ENCODE data around the gene DMBT1.

Gene DMBT1

GRCh38 chr10:122558452-122558851 is 2.1 kb upstream of the DMBT1 start:
- Histone ChIP-seq H3K4me3 (ENCODE audit: insufficient read depth, low read depth, low read length) (no peak overlapping the region), H3K4me1 (ENCODE audit: control insufficient read depth, insufficient read depth, low read length) (no peaks in the 10 kb centered on the region), H3K27ac (ENCODE audit: insufficient read depth, low read depth, low read length, poor library complexity, severe bottlenecking) (no peak overlapping the region), H3K27me3 (ENCODE audit: control insufficient read depth, insufficient read depth, low read length, poor library complexity, severe bottlenecking) (no peaks in the 10 kb centered on the region), H3K9me3 (ENCODE audit: control insufficient read depth, low read length) (no peaks in the 10 kb centered on the region), H3K36me3 (ENCODE audit: control insufficient read depth, insufficient read depth, low read length) (no peaks in the 10 kb centered on the region)
- WGBS, 2 experiments = 95 to 97% methylated on average over 5 of the region's 5 CpGs

- no peaks in the 10 kb centered on the region for H3K4me1 ChIP-seq (ENCODE audit: control insufficient read depth, insufficient read depth, low read length)
- H3K4me3 ChIP-seq (ENCODE audit: insufficient read depth, low read depth, low read length) = no peak overlapping the region
- H3K9me3 ChIP-seq (ENCODE audit: control insufficient read depth, low read length) = no peaks in the 10 kb centered on the region
- H3K36me3 ChIP-seq (ENCODE audit: control insufficient read depth, insufficient read depth, low read length) = no peaks in the 10 kb centered on the region
- H3K27ac ChIP-seq (ENCODE audit: insufficient read depth, low read depth, low read length, poor library complexity, severe bottlenecking) = no peak overlapping the region
- WGBS, 2 experiments = 90 to 92% methylated on average over 2 of the region's 2 CpGs
- no peaks in the 10 kb centered on the region for H3K27me3 ChIP-seq (ENCODE audit: control insufficient read depth, insufficient read depth, low read length, poor library complexity, severe bottlenecking)
Measured at GRCh38 chr10:122559228-122559627, 1.3 kb upstream of the DMBT1 start.

- Histone ChIP-seq H3K4me3 (ENCODE audit: insufficient read depth, low read depth, low read length) (no peak overlapping the region), H3K27me3 (ENCODE audit: control insufficient read depth, insufficient read depth, low read length, poor library complexity, severe bottlenecking) (no peaks in the 10 kb centered on the region)
Measured at GRCh38 chr10:122561212-122561611, 658 bp downstream of the DMBT1 start.

GRCh38 chr10:122561792-122562191 is 1.2 kb downstream of the DMBT1 start:
- H3K4me3 ChIP-seq (ENCODE audit: insufficient read depth, low read depth, low read length) = no peak overlapping the region
- H3K36me3 ChIP-seq (ENCODE audit: control insufficient read depth, insufficient read depth, low read length) = no peaks in the 10 kb centered on the region
- H3K9me3 ChIP-seq (ENCODE audit: control insufficient read depth, low read length) = no peaks in the 10 kb centered on the region
- H3K4me1 ChIP-seq (ENCODE audit: control insufficient read depth, insufficient read depth, low read length) = no peaks in the 10 kb centered on the region
- H3K27me3 ChIP-seq (ENCODE audit: control insufficient read depth, insufficient read depth, low read length, poor library complexity, severe bottlenecking) = no peaks in the 10 kb centered on the region
- no peak overlapping the region for H3K27ac ChIP-seq (ENCODE audit: insufficient read depth, low read depth, low read length, poor library complexity, severe bottlenecking)

More at GRCh38 chr10:122561212-122561611, 658 bp downstream of the DMBT1 start:
- Histone ChIP-seq H3K27ac (ENCODE audit: insufficient read depth, low read depth, low read length, poor library complexity, severe bottlenecking) (no peak overlapping the region), H3K36me3 (ENCODE audit: control insufficient read depth, insufficient read depth, low read length) (no peaks in the 10 kb centered on the region), H3K4me1 (ENCODE audit: control insufficient read depth, insufficient read depth, low read length) (no peaks in the 10 kb centered on the region), H3K9me3 (ENCODE audit: control insufficient read depth, low read length) (no peaks in the 10 kb centered on the region)
- WGBS, 2 experiments = 78 to 81% methylated on average over 6 of the region's 6 CpGs

GRCh38 chr10:122564980-122565379 is 4.4 kb downstream of the DMBT1 start:
- Histone ChIP-seq H3K27ac (ENCODE audit: insufficient read depth, low read depth, low read length, poor library complexity, severe bottlenecking) (no peak overlapping the region), H3K4me3 (ENCODE audit: insufficient read depth, low read depth, low read length) (no peak overlapping the region)

GRCh38 chr10:122565766-122566206 is 5.2 kb downstream of the DMBT1 start:
- H3K27me3 ChIP-seq (ENCODE audit: control insufficient read depth, insufficient read depth, low read length, poor library complexity, severe bottlenecking) = no peaks in the 10 kb centered on the region
- H3K4me3 ChIP-seq (ENCODE audit: insufficient read depth, low read depth, low read length) = no peak overlapping the region
- H3K36me3 ChIP-seq (ENCODE audit: control insufficient read depth, insufficient read depth, low read length) = no peaks in the 10 kb centered on the region
- no peak overlapping the region for H3K27ac ChIP-seq (ENCODE audit: insufficient read depth, low read depth, low read length, poor library complexity, severe bottlenecking)
- no peaks in the 10 kb centered on the region for H3K4me1 ChIP-seq (ENCODE audit: control insufficient read depth, insufficient read depth, low read length)
- H3K9me3 ChIP-seq (ENCODE audit: control insufficient read depth, low read length) = no peaks in the 10 kb centered on the region
- WGBS, 2 experiments = 42 to 49% methylated on average over 13 of the region's 13 CpGs

More at GRCh38 chr10:122564980-122565379, 4.4 kb downstream of the DMBT1 start:
- Histone ChIP-seq H3K36me3 (ENCODE audit: control insufficient read depth, insufficient read depth, low read length) (no peaks in the 10 kb centered on the region), H3K27me3 (ENCODE audit: control insufficient read depth, insufficient read depth, low read length, poor library complexity, severe bottlenecking) (no peaks in the 10 kb centered on the region), H3K9me3 (ENCODE audit: control insufficient read depth, low read length) (no peaks in the 10 kb centered on the region), H3K4me1 (ENCODE audit: control insufficient read depth, insufficient read depth, low read length) (no peaks in the 10 kb centered on the region)

GRCh38 chr10:122566632-122567031 is 6.1 kb downstream of the DMBT1 start:
- H3K9me3 ChIP-seq (ENCODE audit: control insufficient read depth, low read length) = no peaks in the 10 kb centered on the region
- 93 to 94% methylated on average over 1 of the region's 1 CpG for WGBS, 2 experiments
- no peaks in the 10 kb centered on the region for H3K27me3 ChIP-seq (ENCODE audit: control insufficient read depth, insufficient read depth, low read length, poor library complexity, severe bottlenecking)
- no peak overlapping the region for H3K4me3 ChIP-seq (ENCODE audit: insufficient read depth, low read depth, low read length)
- no peaks in the 10 kb centered on the region for H3K36me3 ChIP-seq (ENCODE audit: control insufficient read depth, insufficient read depth, low read length)
- no peak overlapping the region for H3K27ac ChIP-seq (ENCODE audit: insufficient read depth, low read depth, low read length, poor library complexity, severe bottlenecking)
- no peaks in the 10 kb centered on the region for H3K4me1 ChIP-seq (ENCODE audit: control insufficient read depth, insufficient read depth, low read length)

GRCh38 chr10:122567056-122567660 is 6.6 kb downstream of the DMBT1 start:
- Histone ChIP-seq H3K27ac (ENCODE audit: insufficient read depth, low read depth, low read length, poor library complexity, severe bottlenecking) (no peak overlapping the region), H3K9me3 (ENCODE audit: control insufficient read depth, low read length) (no peaks in the 10 kb centered on the region), H3K36me3 (ENCODE audit: control insufficient read depth, insufficient read depth, low read length) (no peaks in the 10 kb centered on the region), H3K27me3 (ENCODE audit: control insufficient read depth, insufficient read depth, low read length, poor library complexity, severe bottlenecking) (no peaks in the 10 kb centered on the region), H3K4me3 (ENCODE audit: insufficient read depth, low read depth, low read length) (no peak overlapping the region), H3K4me1 (ENCODE audit: control insufficient read depth, insufficient read depth, low read length) (no peaks in the 10 kb centered on the region)
- WGBS, 2 experiments = 62 to 69% methylated on average over 5 of the region's 5 CpGs

GRCh38 chr10:122568551-122568950 is 8.0 kb downstream of the DMBT1 start:
- 91 to 93% methylated on average over 8 of the region's 8 CpGs for WGBS, 2 experiments
- H3K9me3 ChIP-seq (ENCODE audit: control insufficient read depth, low read length) = no peaks in the 10 kb centered on the region

GRCh38 chr10:122570920-122571319 is 10.4 kb downstream of the DMBT1 start:
- WGBS, 2 experiments = 86 to 90% methylated on average over 6 of the region's 6 CpGs
- H3K27ac ChIP-seq (ENCODE audit: insufficient read depth, low read depth, low read length, poor library complexity, severe bottlenecking) = no peak overlapping the region

More at GRCh38 chr10:122568551-122568950, 8.0 kb downstream of the DMBT1 start:
- Histone ChIP-seq H3K27me3 (ENCODE audit: control insufficient read depth, insufficient read depth, low read length, poor library complexity, severe bottlenecking) (no peaks in the 10 kb centered on the region), H3K4me3 (ENCODE audit: insufficient read depth, low read depth, low read length) (no peak overlapping the region), H3K4me1 (ENCODE audit: control insufficient read depth, insufficient read depth, low read length) (no peaks in the 10 kb centered on the region), H3K36me3 (ENCODE audit: control insufficient read depth, insufficient read depth, low read length) (no peaks in the 10 kb centered on the region), H3K27ac (ENCODE audit: insufficient read depth, low read depth, low read length, poor library complexity, severe bottlenecking) (no peak overlapping the region)

GRCh38 chr10:122571892-122572291 is 11.3 kb downstream of the DMBT1 start:
- WGBS, 2 experiments = 81% methylated on average over 3 of the region's 3 CpGs
- H3K4me3 ChIP-seq (ENCODE audit: insufficient read depth, low read depth, low read length) = no peak overlapping the region

More at GRCh38 chr10:122570920-122571319, 10.4 kb downstream of the DMBT1 start:
- Histone ChIP-seq H3K9me3 (ENCODE audit: control insufficient read depth, low read length) (no peaks in the 10 kb centered on the region), H3K27me3 (ENCODE audit: control insufficient read depth, insufficient read depth, low read length, poor library complexity, severe bottlenecking) (no peaks in the 10 kb centered on the region), H3K36me3 (ENCODE audit: control insufficient read depth, insufficient read depth, low read length) (no peaks in the 10 kb centered on the region), H3K4me1 (ENCODE audit: control insufficient read depth, insufficient read depth, low read length) (no peaks in the 10 kb centered on the region), H3K4me3 (ENCODE audit: insufficient read depth, low read depth, low read length) (no peak overlapping the region)

More at GRCh38 chr10:122571892-122572291, 11.3 kb downstream of the DMBT1 start:
- Histone ChIP-seq H3K9me3 (ENCODE audit: control insufficient read depth, low read length) (no peaks in the 10 kb centered on the region), H3K27me3 (ENCODE audit: control insufficient read depth, insufficient read depth, low read length, poor library complexity, severe bottlenecking) (no peaks in the 10 kb centered on the region), H3K36me3 (ENCODE audit: control insufficient read depth, insufficient read depth, low read length) (no peaks in the 10 kb centered on the region), H3K4me1 (ENCODE audit: control insufficient read depth, insufficient read depth, low read length) (no peaks in the 10 kb centered on the region), H3K27ac (ENCODE audit: insufficient read depth, low read depth, low read length, poor library complexity, severe bottlenecking) (no peak overlapping the region)

Data from ectodermal cell (in vitro differentiated cells).